NB4 (cell line): Measurements from ENCODE around the gene MTNR1B.

Source experiments
- CTCF ChIP-seq: IDR thresholded peaks from one replicate; pipeline ENCODE4 v1.5.1; 2012; ENCODE audit warnings: low read depth, low read length
- MAX ChIP-seq: IDR thresholded peaks from 2 replicates; pipeline ENCODE4 v1.6.1; 2011; ENCODE audit warnings: low read depth, low read length
- MYC ChIP-seq: IDR thresholded peaks from 2 replicates; pipeline ENCODE4 v1.6.1; 2011; ENCODE audit warnings: low read depth, low read length
- POLR2A ChIP-seq: IDR thresholded peaks from 2 replicates; pipeline ENCODE4 v1.6.1; 2011; ENCODE audit warnings: mild to moderate bottlenecking; ENCODE audit not compliant: insufficient read length; ENCODE audit errors: extremely low read depth

GRCh38 chr11:92954003-92954402 is 15.4 kb upstream of the MTNR1B start:
- TF ChIP-seq CTCF (no peak), POLR2A (no peak), MYC (no peak), MAX (no peak)
